ENCODE measurements around the gene SLCO4A1. TPM values are rescaled to one million over a fixed set of nuclear protein-coding genes. Genes with fewer than 3 reads are reported as not detected.

Gene SLCO4A1
- total and polyA plus RNA-seq, 2 experiments from 2014 or later = 25.8 to 99.0 TPM

GRCh38 chr20:62676976-62677375 lies 34.7 kb downstream of the SLCO4A1 start:
- no peaks in the 10 kb centered on the region for H3K9me2 ChIP-seq (replicated peaks; ENCODE audit: insufficient read depth)
- H3K4me2 ChIP-seq = no peak overlapping the region
- 84% methylated on average over 9 of the region's 9 CpGs for WGBS (ENCODE audit: low lambda C conversion rate, missing lambda C conversion rate)
- no peaks in the 10 kb centered on the region for H3K4me1 ChIP-seq (ENCODE audit: insufficient read depth)
- H3K27ac ChIP-seq = no peak overlapping the region
- no peak for DNase-seq (ENCODE audit: low spot score)
- no peak overlapping the region for H2AFZ ChIP-seq
- TF ChIP-seq CTCF (IDR thresholded peaks at IDR 0.05; ENCODE audit: poor library complexity) = no peak
- no peak for TF ChIP-seq EZH2phosphoT487 (IDR thresholded peaks at IDR 0.05; ENCODE audit: low read depth, severe bottlenecking, unreplicated experiment)
- no peak for TF ChIP-seq EZH2 (IDR thresholded peaks at IDR 0.05; ENCODE audit: borderline replicate concordance)
- no peaks in the 10 kb centered on the region for H3K79me2 ChIP-seq
- H3K36me3 ChIP-seq (replicated peaks; ENCODE audit: insufficient read depth, low read depth) = no peaks in the 10 kb centered on the region
- H3K4me3 ChIP-seq = no peak overlapping the region
- no peaks in the 10 kb centered on the region for H3K27me3 ChIP-seq
- H4K20me1 ChIP-seq (ENCODE audit: insufficient read depth, poor library complexity, severe bottlenecking) = no peaks in the 10 kb centered on the region
- no peaks in the 10 kb centered on the region for H3K9me3 ChIP-seq (ENCODE audit: low read depth)

- Histone ChIP-seq H4K20me1 (ENCODE audit: insufficient read depth, poor library complexity, severe bottlenecking) (no peaks in the 10 kb centered on the region), H3K4me2 (no peak overlapping the region), H3K36me3 (replicated peaks; ENCODE audit: insufficient read depth, low read depth) (no peaks in the 10 kb centered on the region), H3K27ac (no peak overlapping the region), H3K4me1 (ENCODE audit: insufficient read depth) (no peaks in the 10 kb centered on the region), H3K27me3 (no peaks in the 10 kb centered on the region), H3K79me2 (no peaks in the 10 kb centered on the region), H2AFZ (no peak overlapping the region), H3K9me2 (replicated peaks; ENCODE audit: insufficient read depth) (no peaks in the 10 kb centered on the region), H3K4me3 (no peak overlapping the region), H3K9me3 (ENCODE audit: low read depth) (no peaks in the 10 kb centered on the region)
- no peak for DNase-seq (ENCODE audit: low spot score)
- TF ChIP-seq EZH2 (IDR thresholded peaks at IDR 0.05; ENCODE audit: borderline replicate concordance) (no peak), EZH2phosphoT487 (IDR thresholded peaks at IDR 0.05; ENCODE audit: low read depth, severe bottlenecking, unreplicated experiment) (no peak), CTCF (IDR thresholded peaks at IDR 0.05; ENCODE audit: poor library complexity) (no peak)
- 86% methylated on average over 10 of the region's 10 CpGs for WGBS (ENCODE audit: low lambda C conversion rate, missing lambda C conversion rate)
Observed at GRCh38 chr20:62677678-62678077, 35.4 kb downstream of the SLCO4A1 start.

- TF ChIP-seq EZH2 (IDR thresholded peaks at IDR 0.05; ENCODE audit: borderline replicate concordance) (no peak), CTCF (IDR thresholded peaks at IDR 0.05; ENCODE audit: poor library complexity) (no peak)
- Histone ChIP-seq H3K79me2 (no peaks in the 10 kb centered on the region), H3K9me2 (replicated peaks; ENCODE audit: insufficient read depth) (no peaks in the 10 kb centered on the region), H3K4me1 (ENCODE audit: insufficient read depth) (no peaks in the 10 kb centered on the region), H3K27me3 (no peaks in the 10 kb centered on the region), H3K27ac (no peak overlapping the region), H3K4me3 (no peak overlapping the region), H3K36me3 (replicated peaks; ENCODE audit: insufficient read depth, low read depth) (no peaks in the 10 kb centered on the region), H3K9me3 (ENCODE audit: low read depth) (no peaks in the 10 kb centered on the region), H3K4me2 (no peak overlapping the region), H4K20me1 (ENCODE audit: insufficient read depth, poor library complexity, severe bottlenecking) (no peaks in the 10 kb centered on the region), H2AFZ (no peak overlapping the region)
- no peak for DNase-seq (ENCODE audit: low spot score)
- 53% methylated on average over 9 of the region's 9 CpGs for WGBS (ENCODE audit: low lambda C conversion rate, missing lambda C conversion rate)
Observed at GRCh38 chr20:62678553-62678952, 36.2 kb downstream of the SLCO4A1 start.
